NK-92 (cell line): ENCODE results near the gene SRC.

Experiments used
- DNase-seq: peaks from one replicate; lab custom pipeline; 2025; ENCODE audit not compliant: unreplicated experiment; lab: John Stamatoyannopoulos, UW

SRC gene

GRCh38 chr20:37423545-37423944 lies 77.6 kb downstream of the SRC start:
- no peak for DNase-seq

- no peak for DNase-seq
These were observed 78.3 kb downstream of the SRC start for GRCh38 chr20:37424062-37424851.

GRCh38 chr20:37425103-37425625 lies 79.2 kb downstream of the SRC start:
- DNase-seq = no peak

GRCh38 chr20:37426106-37426505 lies 80.2 kb downstream of the SRC start:
- no peak for DNase-seq

- no peak for DNase-seq
These were observed 81.0 kb downstream of the SRC start for GRCh38 chr20:37426978-37427377.

GRCh38 chr20:37430044-37430443 lies 84.1 kb downstream of the SRC start:
- no peak for DNase-seq

- no peak for DNase-seq
These were observed 85.0 kb downstream of the SRC start for GRCh38 chr20:37430778-37431460.

- DNase-seq = no peak
These were observed 85.8 kb downstream of the SRC start for GRCh38 chr20:37431786-37432185.

- DNase-seq = no peak
These were observed 86.7 kb downstream of the SRC start for GRCh38 chr20:37432606-37433005.

GRCh38 chr20:37435607-37436006 lies 89.7 kb downstream of the SRC start:
- DNase-seq = no peak

GRCh38 chr20:37436527-37437186 lies 90.7 kb downstream of the SRC start:
- no peak for DNase-seq

- no peak for DNase-seq
These were observed 91.7 kb downstream of the SRC start for GRCh38 chr20:37437676-37438075.

- DNase-seq = no peak
These were observed 92.7 kb downstream of the SRC start for GRCh38 chr20:37438464-37439222.

GRCh38 chr20:37439223-37439933 lies 93.4 kb downstream of the SRC start:
- no peak for DNase-seq

- no peak for DNase-seq
These were observed 95.1 kb downstream of the SRC start for GRCh38 chr20:37441023-37441422.

GRCh38 chr20:37442547-37442946 lies 96.6 kb downstream of the SRC start:
- DNase-seq = no peak

GRCh38 chr20:37442986-37443385 lies 97.0 kb downstream of the SRC start:
- no peak for DNase-seq

- no peak for DNase-seq
These were observed 97.7 kb downstream of the SRC start for GRCh38 chr20:37443596-37443995.

- no peak for DNase-seq
These were observed 99.1 kb downstream of the SRC start for GRCh38 chr20:37445041-37445440.

- no peak for DNase-seq
These were observed 100.5 kb downstream of the SRC start for GRCh38 chr20:37446286-37447032.
